Measurements from ENCODE around the gene NELL1. TPM values are rescaled to one million over a fixed set of nuclear protein-coding genes. Genes with fewer than 3 reads are reported as not detected.

Gene NELL1
- total RNA-seq, 1 experiment from 2014 or later, result 0.22 TPM

GRCh38 chr11:20658135-20658534, 11.3 kb upstream of the NELL1 start:
- Histone ChIP-seq H3T11ph (ENCODE audit: low read length) (no peak overlapping the region), H3K4ac (ENCODE audit: low read depth, low read length) (no peak overlapping the region), H4K8ac (replicated peaks; ENCODE audit: insufficient read length, low read depth, low read length) (no peak overlapping the region), H4K5ac (ENCODE audit: insufficient read length, low read depth, low read length) (no peak overlapping the region), H2BK120ac (ENCODE audit: low read depth, low read length, poor library complexity, severe bottlenecking) (no peak overlapping the region), H3K4me1 (ENCODE audit: insufficient read depth, low read length) (peaks cover 5% of the 10 kb centered on the region; the same call in 1 of the 2 replicates), H3K18ac (ENCODE audit: insufficient read length, low read depth, low read length) (no peak overlapping the region), H3K27ac (ENCODE audit: insufficient read length, low read depth, low read length) (no peak overlapping the region), H3K23me2 (ENCODE audit: insufficient read length, low read depth, low read length, poor library complexity, severe bottlenecking) (no peaks in the 10 kb centered on the region), H2BK20ac (ENCODE audit: low read depth, low read length, poor library complexity, severe bottlenecking) (no peak overlapping the region), H3K4me2 (ENCODE audit: insufficient read depth, insufficient read length, low read length) (no peak overlapping the region), H3K27me3 (ENCODE audit: insufficient read depth, low read length) (no peaks in the 10 kb centered on the region), H4K91ac (ENCODE audit: insufficient read length, low read depth, low read length) (no peak overlapping the region), H2AFZ (ENCODE audit: low read length) (no peak overlapping the region), H3K14ac (ENCODE audit: insufficient read depth, low read length) (no peak overlapping the region), H3K9me3 (ENCODE audit: control insufficient read depth, low read depth, low read length) (no peaks in the 10 kb centered on the region), H3K56ac (ENCODE audit: insufficient read length, low read depth, low read length) (no peak overlapping the region), H2BK5ac (ENCODE audit: insufficient read length, low read length) (no peak overlapping the region), H3K79me2 (ENCODE audit: insufficient read depth, low read length) (no peaks in the 10 kb centered on the region), H3K9ac (ENCODE audit: extremely low read depth, insufficient read length, low read length) (no peak overlapping the region), H2BK15ac (ENCODE audit: low read depth, low read length) (no peak overlapping the region), H3K79me1 (ENCODE audit: insufficient read depth, low read depth, low read length, poor library complexity, severe bottlenecking) (no peaks in the 10 kb centered on the region), H2BK12ac (ENCODE audit: insufficient read length, low read depth, low read length) (no peak overlapping the region), H3K23ac (ENCODE audit: insufficient read length, low read depth, low read length) (no peak overlapping the region), H2AK5ac (ENCODE audit: insufficient read length, low read length) (no peak overlapping the region), H4K20me1 (ENCODE audit: control insufficient read depth, insufficient read depth, insufficient read length) (no peaks in the 10 kb centered on the region)
- Mint-ChIP-seq H3K4me1 (peaks cover 19 to 20% of the 10 kb centered on the region in 2 experiments), H3K9me3 (no peaks in the 10 kb centered on the region), H3K27ac (no peak overlapping the region), H3K27me3 (ENCODE audit: low read depth) (peaks cover 12% of the 10 kb centered on the region; the same call in 1 of the 2 replicates), H3K4me3 (no peak overlapping the region), H3K36me3 (ENCODE audit: insufficient read depth in 1 of 3, low read depth in 3 of 3) (no peaks in the 10 kb centered on the region)
- WGBS (ENCODE audit: extremely low coverage, insufficient read length, low lambda C conversion rate), result no CpG with 5 or more reads among the region's 1 CpG
- no peak for DNase-seq
- TF ChIP-seq CTCF (conservative IDR thresholded peaks at IDR 0.05), result no peak

Data from H9 (cell line).